HepG2 (cell line): ENCODE measurements around the gene ZNF385B. TPM values are rescaled to one million over a fixed set of nuclear protein-coding genes. Genes with fewer than 3 reads are reported as not detected.

Experiments
- ATF3 ChIP-seq: sonication (generic); formaldehyde crosslinking; IDR thresholded peaks from 2 replicates; pipeline ENCODE4 v1.4.0; 2020; ENCODE audit warnings: missing genetic modification reagents
- JDP2 ChIP-seq: sonication (generic); formaldehyde crosslinking; IDR thresholded peaks from 2 replicates; pipeline ENCODE4 v1.8.1; 2022; ENCODE audit warnings: missing genetic modification reagents, borderline replicate concordance
- SALL2 ChIP-seq: sonication (generic); formaldehyde crosslinking; IDR thresholded peaks from 2 replicates; pipeline ENCODE4 v1.8.1; 2023; ENCODE audit warnings: mild to moderate bottlenecking, missing genetic modification reagents, inconsistent platforms
- SP140L ChIP-seq: sonication (generic); formaldehyde crosslinking; IDR thresholded peaks from 2 replicates; pipeline ENCODE4 v1.4.0; 2020; ENCODE audit warnings: missing genetic modification reagents, borderline replicate concordance
- U2AF2 ChIP-seq: fragments of 200-400 bp; formaldehyde crosslinking; IDR thresholded peaks from 2 replicates; pipeline ENCODE4 v1.6.1; 2017; ENCODE audit warnings: low read depth, mild to moderate bottlenecking, low read length
- ZNF142 ChIP-seq: sonication (generic); formaldehyde crosslinking; IDR thresholded peaks from 2 replicates; pipeline ENCODE4 v1.4.0; 2020; ENCODE audit warnings: missing genetic modification reagents
- ZNF276 ChIP-seq: sonication (generic); formaldehyde crosslinking; IDR thresholded peaks from 2 replicates; pipeline ENCODE4 v1.4.0; 2020; ENCODE audit warnings: mild to moderate bottlenecking, low read depth, missing genetic modification reagents
- ZNF451 ChIP-seq: sonication (generic); formaldehyde crosslinking; IDR thresholded peaks from 2 replicates; pipeline ENCODE4 v1.5.0; 2020; ENCODE audit warnings: mild to moderate bottlenecking, missing genetic modification reagents
- ZNF512 ChIP-seq: sonication (generic); formaldehyde crosslinking; IDR thresholded peaks from 2 replicates; pipeline ENCODE4 v1.4.0; 2020; ENCODE audit warnings: mild to moderate bottlenecking, missing genetic modification reagents
- ZNF777 ChIP-seq: sonication (generic); formaldehyde crosslinking; IDR thresholded peaks from 2 replicates; pipeline ENCODE4 v1.4.0; 2020; ENCODE audit warnings: missing genetic modification reagents
- polyA plus RNA-seq, 8 experiments: library from polyadenylated mRNA; depleted of rRNA in 3 of 8; stranded (reverse) in 7 of 8; unstranded in 1 of 8; fragments of >200 nt; fragmentation: Illumina TruSeq in 4 of 8; extraction: Trizol in 4 of 8; gene quantifications; 2 replicates each; pipeline versions ENCODE4 v1.2.1 to v1.2.3, GENCODE V29; 2011 to 2016; ENCODE audit warnings: low read depth in 4 of 8, missing spikeins in 1 of 8, mixed read lengths in 1 of 8; ENCODE audit not compliant: insufficient read depth in 1 of 8
- total RNA-seq, 5 experiments: library from RNA; depleted of rRNA; stranded (reverse); fragments of >200 nt; fragmentation: Illumina TruSeq; extraction: Trizol; gene quantifications; 2 replicates each; pipeline ENCODE4 v1.2.3, GENCODE V29; 2016; ENCODE audit warnings: low read depth in 1 of 5

ZNF385B gene
- total and polyA plus RNA-seq, 2 of the 13 experiments (the other 11 are each of a cell fraction or from before 2014, with no cell fraction given): 3.3 to 6.7 TPM

GRCh38 chr2:179550214-179550613 lies 311.2 kb downstream of the ZNF385B start (continued):
- TF ChIP-seq ZNF276 (no peak), ZNF777 (CRISPR knock-in tag) (no peak), ZNF142 (no peak), ZNF451 (CRISPR knock-in tag) (no peak), JDP2 (CRISPR knock-in tag) (no peak), ATF3 (CRISPR knock-in tag) (no peak), SALL2 (CRISPR knock-in tag) (no peak), U2AF2 (no peak), SP140L (no peak), ZNF512 (CRISPR knock-in tag) (no peak)
